SK-N-SH treated with all-trans-retinoic acid at 6 μM for 48 hours (cell line): Measurements from ENCODE around the gene MED27.

ENCODE experiments used
- ATAC-seq: fragments of 200-7000 bp; cut with Tn5 transposase; 3 replicates; pipeline ENCODE4 v1.9.1; 2020; ENCODE audit warnings: mild to moderate bottlenecking, moderate library complexity
- ARNTL ChIP-seq: fragments of 450-650 bp; formaldehyde crosslinking; IDR thresholded peaks from 2 replicates; pipeline ENCODE4 v1.5.0; 2020; ENCODE audit warnings: low read depth, mild to moderate bottlenecking, moderate library complexity, borderline replicate concordance
- BACH2 ChIP-seq: fragments of 250-450 bp; sonication (Bioruptor Pico); IDR thresholded peaks from 2 replicates; pipeline ENCODE4 v1.9.0; 2021; ENCODE audit warnings: mild to moderate bottlenecking, borderline replicate concordance
- CSDC2 ChIP-seq: fragments of 250-450 bp; sonication (Bioruptor Pico); IDR thresholded peaks from 2 replicates; pipeline ENCODE4 v1.5.0; 2020; ENCODE audit warnings: mild to moderate bottlenecking, moderate library complexity
- ESRRG ChIP-seq: fragments of 250-450 bp; sonication (Bioruptor Pico); IDR thresholded peaks from 2 replicates; pipeline ENCODE4 v1.6.1; 2021; ENCODE audit warnings: mild to moderate bottlenecking
- ISL1 ChIP-seq: fragments of 250-450 bp; sonication (Bioruptor Pico); IDR thresholded peaks from 2 replicates; pipeline ENCODE4 v2.1.2; 2022; ENCODE audit warnings: mild to moderate bottlenecking, moderate library complexity
- OSR1 ChIP-seq: fragments of 250-450 bp; sonication (Bioruptor Pico); IDR thresholded peaks from 2 replicates; pipeline ENCODE4 v1.8.0; 2022; ENCODE audit warnings: moderate library complexity, mild to moderate bottlenecking, inconsistent platforms
- POU6F1 ChIP-seq: fragments of 250-450 bp; sonication (Bioruptor Pico); IDR thresholded peaks from 2 replicates; pipeline ENCODE4 v1.8.0; 2021; ENCODE audit warnings: low read depth, mild to moderate bottlenecking, moderate library complexity, borderline replicate concordance
- PPARA ChIP-seq: fragments of 250-450 bp; sonication (Bioruptor Pico); IDR thresholded peaks from 2 replicates; pipeline ENCODE4 v1.5.0; 2020; ENCODE audit warnings: mild to moderate bottlenecking, borderline replicate concordance
- RARB ChIP-seq: fragments of 250-450 bp; sonication (Bioruptor Pico); IDR thresholded peaks from 2 replicates; pipeline ENCODE4 v1.8.0; 2021; ENCODE audit warnings: mild to moderate bottlenecking, moderate library complexity
- SNAI2 ChIP-seq: fragments of 250-450 bp; sonication (Bioruptor Pico); IDR thresholded peaks from 2 replicates; pipeline ENCODE4 v1.5.0; 2020; ENCODE audit warnings: mild to moderate bottlenecking, moderate library complexity
- TCF4 ChIP-seq: fragments of 250-450 bp; sonication (Bioruptor Pico); IDR thresholded peaks from 2 replicates; pipeline ENCODE4 v1.8.0; 2021; ENCODE audit warnings: mild to moderate bottlenecking, moderate library complexity, borderline replicate concordance
- TOX ChIP-seq: fragments of 250-450 bp; sonication (Bioruptor Pico); IDR thresholded peaks from 2 replicates; pipeline ENCODE4 v1.8.0; 2021; ENCODE audit warnings: mild to moderate bottlenecking, moderate library complexity, borderline replicate concordance
- TSHZ2 ChIP-seq: fragments of 250-450 bp; sonication (Bioruptor Pico); IDR thresholded peaks from 2 replicates; pipeline ENCODE4 v1.5.0; 2020; ENCODE audit warnings: mild to moderate bottlenecking, moderate library complexity
- ZFP3 ChIP-seq: fragments of 250-450 bp; sonication (Bioruptor Pico); IDR thresholded peaks from 2 replicates; pipeline ENCODE4 v1.5.0; 2020; ENCODE audit warnings: mild to moderate bottlenecking, moderate library complexity
- ZFP30 ChIP-seq: fragments of 450-650 bp; formaldehyde crosslinking; IDR thresholded peaks from 2 replicates; pipeline ENCODE4 v1.5.0; 2022; ENCODE audit warnings: mild to moderate bottlenecking, moderate library complexity
- ZNF565 ChIP-seq: fragments of 450-650 bp; formaldehyde crosslinking; conservative IDR thresholded peaks from 2 replicates; pipeline ENCODE4 v1.5.0; 2020; ENCODE audit warnings: low read depth, mild to moderate bottlenecking, moderate library complexity
- ZNF70 ChIP-seq: fragments of 450-650 bp; formaldehyde crosslinking; IDR thresholded peaks from 2 replicates; pipeline ENCODE4 v1.5.0; 2020; ENCODE audit warnings: mild to moderate bottlenecking, moderate library complexity
- ZNF8 ChIP-seq: fragments of 450-650 bp; formaldehyde crosslinking; IDR thresholded peaks from 2 replicates; pipeline ENCODE4 v1.5.0; 2020; ENCODE audit warnings: mild to moderate bottlenecking, moderate library complexity
- TF ChIP-seq, protein P1 (sequence below): fragments of 250-450 bp; sonication (Bioruptor Pico); IDR thresholded peaks from 2 replicates; pipeline ENCODE4 v1.5.1; 2020; ENCODE audit warnings: low read depth, mild to moderate bottlenecking, moderate library complexity

Gene MED27

DNA sequence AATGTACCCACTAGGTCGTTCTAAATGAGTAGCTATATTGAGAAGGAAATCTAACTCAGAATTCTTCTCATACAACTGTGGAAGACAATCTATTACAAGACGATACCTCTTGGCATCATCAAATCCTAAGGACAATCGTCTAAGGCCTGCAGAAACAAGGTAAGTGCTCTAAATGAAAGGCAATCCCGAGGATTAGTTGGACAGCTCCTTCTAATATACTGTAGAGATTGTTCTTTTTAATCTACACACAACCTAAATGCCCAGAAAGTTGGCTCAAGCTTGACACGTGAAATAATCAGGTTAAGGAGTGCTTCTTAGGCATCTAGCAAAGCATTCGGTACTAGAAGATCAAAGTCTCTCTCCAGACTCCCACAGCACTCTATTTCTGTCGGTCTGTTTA lies 55.1 kb downstream of the MED27 start (continued):
- no peak for TF ChIP-seq TSHZ2 (CRISPR knock-in tag)
- no peak for TF ChIP-seq CSDC2 (CRISPR knock-in tag)
- TF ChIP-seq ZNF8 (CRISPR knock-in tag), result no peak
- TF ChIP-seq TOX (CRISPR knock-in tag), result no peak
- no peak for TF ChIP-seq ZNF70 (CRISPR knock-in tag)
- TF ChIP-seq ZFP3 (CRISPR knock-in tag), result no peak

GRCh38 chr9:132023419-132024180 lies 56.1 kb downstream of the MED27 start:
- no peak for ATAC-seq

GRCh38 chr9:132020820-132021510 lies 58.7 kb downstream of the MED27 start:
- TF ChIP-seq ZFP30 (CRISPR knock-in tag), result no peak
- TF ChIP-seq TOX (CRISPR knock-in tag), result no peak
- no peak for TF ChIP-seq BACH2 (CRISPR knock-in tag)
- TF ChIP-seq ZNF70 (CRISPR knock-in tag), result no peak
- TF ChIP-seq OSR1 (CRISPR knock-in tag), result no peak
- no peak for TF ChIP-seq ARNTL (CRISPR knock-in tag)
- TF ChIP-seq POU6F1 (CRISPR knock-in tag), result no peak
- no peak for TF ChIP-seq ZFP3 (CRISPR knock-in tag)
- no peak for TF ChIP-seq ZNF565
- TF ChIP-seq CSDC2 (CRISPR knock-in tag), result no peak
- TF ChIP-seq RARB (CRISPR knock-in tag), result no peak
- TF ChIP-seq, protein P1, sequence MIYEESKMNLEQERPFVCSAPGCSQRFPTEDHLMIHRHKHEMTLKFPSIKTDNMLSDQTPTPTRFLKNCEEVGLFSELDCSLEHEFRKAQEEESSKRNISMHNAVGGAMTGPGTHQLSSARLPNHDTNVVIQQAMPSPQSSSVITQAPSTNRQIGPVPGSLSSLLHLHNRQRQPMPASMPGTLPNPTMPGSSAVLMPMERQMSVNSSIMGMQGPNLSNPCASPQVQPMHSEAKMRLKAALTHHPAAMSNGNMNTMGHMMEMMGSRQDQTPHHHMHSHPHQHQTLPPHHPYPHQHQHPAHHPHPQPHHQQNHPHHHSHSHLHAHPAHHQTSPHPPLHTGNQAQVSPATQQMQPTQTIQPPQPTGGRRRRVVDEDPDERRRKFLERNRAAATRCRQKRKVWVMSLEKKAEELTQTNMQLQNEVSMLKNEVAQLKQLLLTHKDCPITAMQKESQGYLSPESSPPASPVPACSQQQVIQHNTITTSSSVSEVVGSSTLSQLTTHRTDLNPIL (CRISPR knock-in tag), result no peak
- TF ChIP-seq PPARA (CRISPR knock-in tag), result no peak
- no peak for ATAC-seq

More at GRCh38 chr9:132023419-132024180, 56.1 kb downstream of the MED27 start:
- TF ChIP-seq PPARA (CRISPR knock-in tag), result no peak
- no peak for TF ChIP-seq SNAI2 (CRISPR knock-in tag)

GRCh38 chr9:132020272-132020671 lies 59.4 kb downstream of the MED27 start:
- TF ChIP-seq ISL1 (CRISPR knock-in tag), result no peak
- no peak for TF ChIP-seq ZNF565
- TF ChIP-seq CSDC2 (CRISPR knock-in tag), result no peak
- TF ChIP-seq TCF4, result no peak
- TF ChIP-seq OSR1 (CRISPR knock-in tag), result no peak
- TF ChIP-seq ESRRG (CRISPR knock-in tag), result no peak
- TF ChIP-seq ZNF70 (CRISPR knock-in tag), result no peak
- no peak for TF ChIP-seq RARB (CRISPR knock-in tag)
- TF ChIP-seq ZFP30 (CRISPR knock-in tag), result no peak
- no peak for TF ChIP-seq ZFP3 (CRISPR knock-in tag)
- TF ChIP-seq TOX (CRISPR knock-in tag), result no peak
- no peak for TF ChIP-seq ARNTL (CRISPR knock-in tag)
- no peak for TF ChIP-seq TSHZ2 (CRISPR knock-in tag)
- no peak for TF ChIP-seq PPARA (CRISPR knock-in tag)
- ATAC-seq, result no peak
